Measurements from ENCODE around the gene FARP2. TPM values are rescaled to one million over a fixed set of nuclear protein-coding genes. Genes with fewer than 3 reads are reported as not detected.
"Not testable (repeated sequence)": the region's sequence is repeated elsewhere in the genome, so short reads cannot be mapped to it uniquely, and the experiment has no call there.

Gene FARP2
- total RNA-seq, 1 experiment from 2014 or later: 59.0 TPM

DNA sequence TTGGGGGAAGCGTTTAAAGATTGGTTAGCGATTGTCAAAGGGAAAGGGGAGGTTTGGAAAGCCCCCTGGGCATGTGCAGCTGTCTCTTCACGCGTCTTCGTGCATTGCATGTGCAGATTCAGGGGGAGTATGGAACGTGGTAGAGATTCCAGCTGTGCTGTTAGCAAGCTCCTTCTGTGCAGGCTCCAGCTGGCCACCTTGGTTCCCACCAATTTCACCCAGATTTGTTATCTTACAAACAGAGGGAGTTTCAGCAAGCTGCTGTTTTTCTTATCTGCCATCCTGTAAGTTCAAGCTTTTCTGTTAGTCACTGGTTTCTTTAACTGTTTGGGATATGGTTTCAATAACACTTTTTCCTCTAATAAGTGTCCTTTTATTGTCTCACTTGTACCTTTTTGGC is 30.4 kb downstream of the FARP2 start:
- no peak overlapping the region for H3K4me3 Mint-ChIP-seq (ENCODE audit: low read depth, unreplicated experiment)
- H3K27ac Mint-ChIP-seq (ENCODE audit: unreplicated experiment): no peak overlapping the region
- CTCF ChIA-PET: no interaction called here
- TF ChIP-seq CTCF (IDR thresholded peaks at IDR 0.05; ENCODE audit: unreplicated experiment): no peak
- H3K9me3 Mint-ChIP-seq (ENCODE audit: low read depth, unreplicated experiment): no peaks in the 10 kb centered on the region
- intact Hi-C loops (cut with micrococcal nuclease; ENCODE audit: unreplicated experiment): no loop called here
- no peaks in the 10 kb centered on the region for H3K27me3 Mint-ChIP-seq (ENCODE audit: unreplicated experiment)
- no peak for DNase-seq
- H3K4me1 Mint-ChIP-seq (ENCODE audit: low read depth, unreplicated experiment): peaks cover 9% of the 10 kb centered on the region
- no TSS peak for BruUV-seq (replicated peaks)
- peaks cover 3% of the 10 kb centered on the region for H3K36me3 Mint-ChIP-seq (ENCODE audit: insufficient read depth, unreplicated experiment)

GRCh38 chr2:241389697-241390096 is 33.6 kb downstream of the FARP2 start:
- DNase-seq: no peak
- BruUV-seq (replicated peaks): no TSS peak
- no peak for TF ChIP-seq CTCF (IDR thresholded peaks at IDR 0.05; ENCODE audit: unreplicated experiment)
- intact Hi-C loops (cut with micrococcal nuclease; ENCODE audit: unreplicated experiment): loop anchor here (5.0 kb wide), 1 partner anchor 32 kb away; the partner anchor contains the start of gene FARP2
- peaks cover 5% of the 10 kb centered on the region for H3K36me3 Mint-ChIP-seq (ENCODE audit: insufficient read depth, unreplicated experiment)
- no peak overlapping the region for H3K4me3 Mint-ChIP-seq (ENCODE audit: low read depth, unreplicated experiment)
- no peak overlapping the region for H3K27ac Mint-ChIP-seq (ENCODE audit: unreplicated experiment)
- H3K27me3 Mint-ChIP-seq (ENCODE audit: unreplicated experiment): no peaks in the 10 kb centered on the region
- no peaks in the 10 kb centered on the region for H3K9me3 Mint-ChIP-seq (ENCODE audit: low read depth, unreplicated experiment)
- H3K4me1 Mint-ChIP-seq (ENCODE audit: low read depth, unreplicated experiment): peaks cover 19% of the 10 kb centered on the region
- CTCF ChIA-PET: no interaction called here

- DNase-seq: no peak
- intact Hi-C loops (cut with micrococcal nuclease; ENCODE audit: unreplicated experiment): loop anchor here (5.0 kb wide), 1 partner anchor 33 kb away; the partner anchor contains the start of gene FARP2
- H3K27me3 Mint-ChIP-seq (ENCODE audit: unreplicated experiment): no peaks in the 10 kb centered on the region
- BruUV-seq (replicated peaks): no TSS peak
- peaks cover 19% of the 10 kb centered on the region for H3K4me1 Mint-ChIP-seq (ENCODE audit: low read depth, unreplicated experiment)
- peaks cover 5% of the 10 kb centered on the region for H3K36me3 Mint-ChIP-seq (ENCODE audit: insufficient read depth, unreplicated experiment)
- CTCF ChIA-PET: interaction anchor here (1.2 kb wide), 1 partner anchor 15 kb away, joined by 3 read pairs; no protein-coding TSS in a partner anchor
- no peak overlapping the region for H3K27ac Mint-ChIP-seq (ENCODE audit: unreplicated experiment)
- H3K4me3 Mint-ChIP-seq (ENCODE audit: low read depth, unreplicated experiment): no peak overlapping the region
- TF ChIP-seq CTCF (IDR thresholded peaks at IDR 0.05; ENCODE audit: unreplicated experiment): no peak
- no peaks in the 10 kb centered on the region for H3K9me3 Mint-ChIP-seq (ENCODE audit: low read depth, unreplicated experiment)
These were observed 34.5 kb downstream of the FARP2 start for GRCh38 chr2:241390301-241391206.

- peaks cover 19% of the 10 kb centered on the region for H3K4me1 Mint-ChIP-seq (ENCODE audit: low read depth, unreplicated experiment)
- CTCF ChIA-PET: interaction anchor here (0.6 to 2.3 kb wide), 10 partner anchors 9 to 541 kb away, joined by 3 to 7 read pairs (median 4); partner anchors contain the start of genes FARP2, PASK and PPP1R7
- no peaks in the 10 kb centered on the region for H3K9me3 Mint-ChIP-seq (ENCODE audit: low read depth, unreplicated experiment)
- BruUV-seq (replicated peaks): no TSS peak
- DNase-seq: peak; percentile 62
- intact Hi-C loops (cut with micrococcal nuclease; ENCODE audit: unreplicated experiment): loop anchor here (5.0 kb wide), 1 partner anchor 35 kb away; the partner anchor contains the start of gene FARP2
- TF ChIP-seq CTCF (IDR thresholded peaks at IDR 0.05; ENCODE audit: unreplicated experiment): no peak
- peak overlapping the region; percentile 65 for H3K27ac Mint-ChIP-seq (ENCODE audit: unreplicated experiment)
- no peak overlapping the region for H3K4me3 Mint-ChIP-seq (ENCODE audit: low read depth, unreplicated experiment)
- H3K27me3 Mint-ChIP-seq (ENCODE audit: unreplicated experiment): no peaks in the 10 kb centered on the region
- H3K36me3 Mint-ChIP-seq (ENCODE audit: insufficient read depth, unreplicated experiment): peaks cover 5% of the 10 kb centered on the region
These were observed 36.0 kb downstream of the FARP2 start for GRCh38 chr2:241391892-241392665.

GRCh38 chr2:241392753-241393152 is 36.7 kb downstream of the FARP2 start:
- intact Hi-C loops (cut with micrococcal nuclease; ENCODE audit: unreplicated experiment): loop anchor here (5.0 kb wide), 1 partner anchor 35 kb away; the partner anchor contains the start of gene FARP2
- CTCF ChIA-PET: interaction anchor here (0.6 to 2.3 kb wide), 6 partner anchors 8 to 541 kb away, joined by 3 to 7 read pairs (median 4); partner anchors contain the start of gene FARP2
- H3K9me3 Mint-ChIP-seq (ENCODE audit: low read depth, unreplicated experiment); DNase-seq; H3K4me3 Mint-ChIP-seq (ENCODE audit: low read depth, unreplicated experiment); BruUV-seq (replicated peaks); H3K36me3 Mint-ChIP-seq (ENCODE audit: insufficient read depth, unreplicated experiment); H3K27me3 Mint-ChIP-seq (ENCODE audit: unreplicated experiment); H3K27ac Mint-ChIP-seq (ENCODE audit: unreplicated experiment): not testable (repeated sequence)
- peaks cover 19% of the 10 kb centered on the region for H3K4me1 Mint-ChIP-seq (ENCODE audit: low read depth, unreplicated experiment)

Measured in Calu3 (cell line).